HL-60/S4 treated with phorbol 12-myristate 13-acetate at 8.2 ng/mL for 4 days and 3 days (cell line): Measurements from ENCODE around the gene SLC39A11.

Source experiments
- in situ Hi-C: fragments of 300-500 bp; cut with MboI; formaldehyde crosslinking; loops from 2 replicates; pipeline ENCODE4 v1.15.0; 2022; ENCODE audit warnings: low sequenced_read_pairs

Gene SLC39A11

DNA sequence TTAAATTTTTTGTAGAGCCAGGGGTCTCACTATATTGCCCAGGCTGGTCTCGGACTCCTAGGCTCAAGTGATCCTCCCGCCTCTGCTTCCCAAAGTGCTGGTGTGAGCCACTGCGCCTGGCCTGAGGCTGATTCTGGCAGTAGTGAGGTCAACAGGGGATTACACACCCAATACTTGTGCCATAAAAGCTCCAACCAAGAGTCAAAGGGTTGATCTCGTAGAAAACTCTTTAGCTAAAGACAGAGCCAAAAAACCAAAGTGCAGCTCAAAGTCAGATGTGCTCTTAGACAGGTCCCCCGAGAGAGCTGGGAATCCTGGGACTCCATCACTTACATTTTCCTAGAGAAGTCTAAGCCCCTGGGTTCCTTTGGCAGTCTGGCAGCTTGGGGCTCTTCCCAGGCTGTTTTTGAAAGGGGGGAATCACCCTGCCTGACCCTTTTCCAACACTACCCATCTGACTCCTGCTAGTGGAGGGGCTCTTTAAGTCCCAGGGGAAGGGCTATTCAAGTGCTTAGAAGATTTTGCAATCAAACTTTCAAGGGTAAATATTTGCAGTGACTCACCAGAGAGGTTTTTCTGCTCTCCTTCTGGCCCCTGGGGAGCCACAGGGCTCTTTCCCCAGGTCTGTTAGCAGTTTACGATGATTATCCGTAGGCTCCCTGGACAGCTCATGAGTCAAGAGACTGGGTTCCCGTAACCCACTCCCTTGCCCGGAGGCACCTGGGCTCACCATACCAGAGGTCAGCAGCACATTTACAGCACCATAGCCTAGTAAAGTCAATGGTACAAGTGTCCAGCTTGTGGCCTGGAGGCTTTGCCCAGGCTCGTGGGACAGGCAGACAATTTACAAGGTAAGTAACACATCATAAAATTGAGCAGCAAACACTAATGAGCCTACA lies 408.7 kb downstream of the SLC39A11 start:
- in situ Hi-C loops: no loop called here

- in situ Hi-C loops: no loop called here
These were observed 409.9 kb downstream of the SLC39A11 start for GRCh38 chr17:72682605-72683004.

GRCh38 chr17:72681844-72682243 lies 410.6 kb downstream of the SLC39A11 start:
- in situ Hi-C loops: no loop called here

GRCh38 chr17:72677714-72678390 lies 414.6 kb downstream of the SLC39A11 start:
- in situ Hi-C loops: no loop called here

DNA sequence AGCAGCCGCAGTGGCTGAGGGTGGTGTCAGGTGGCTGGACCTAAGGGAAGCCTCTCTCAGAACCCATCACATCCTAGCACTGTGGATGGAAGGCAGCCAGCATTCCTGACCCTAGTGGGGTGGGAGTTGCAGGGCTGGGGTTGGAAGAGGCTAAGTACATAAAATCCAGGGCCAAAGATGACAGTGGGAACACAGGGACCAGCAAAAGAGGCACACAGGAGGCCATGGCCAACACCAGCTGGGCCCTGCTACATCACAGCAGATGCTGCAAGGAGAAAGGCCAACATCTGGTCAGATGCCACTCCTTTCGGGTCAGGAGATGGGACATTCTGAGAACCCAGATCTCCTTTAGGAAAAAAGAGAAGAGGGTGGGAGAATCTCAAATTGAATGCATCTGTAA lies 415.4 kb downstream of the SLC39A11 start:
- in situ Hi-C loops: no loop called here

DNA sequence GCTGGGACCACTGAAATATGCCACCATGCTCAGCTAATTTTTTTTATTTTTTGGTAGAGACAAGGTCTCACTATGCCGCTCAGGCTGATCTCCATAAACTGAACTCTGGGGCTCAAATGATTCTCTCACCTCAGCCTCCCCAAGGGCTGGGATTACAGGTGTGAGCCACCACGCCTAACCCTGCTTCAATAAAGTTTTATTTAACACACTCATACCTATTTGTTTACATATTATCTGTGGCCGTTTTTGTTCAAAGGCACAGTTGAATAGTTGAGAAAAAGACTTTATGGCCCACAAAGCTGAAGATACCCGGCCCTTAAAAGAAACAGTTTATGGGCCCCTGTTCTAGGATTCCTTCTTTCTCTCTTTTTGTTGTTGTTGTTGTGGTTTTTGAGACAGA lies 419.8 kb downstream of the SLC39A11 start:
- in situ Hi-C loops: no loop called here

DNA sequence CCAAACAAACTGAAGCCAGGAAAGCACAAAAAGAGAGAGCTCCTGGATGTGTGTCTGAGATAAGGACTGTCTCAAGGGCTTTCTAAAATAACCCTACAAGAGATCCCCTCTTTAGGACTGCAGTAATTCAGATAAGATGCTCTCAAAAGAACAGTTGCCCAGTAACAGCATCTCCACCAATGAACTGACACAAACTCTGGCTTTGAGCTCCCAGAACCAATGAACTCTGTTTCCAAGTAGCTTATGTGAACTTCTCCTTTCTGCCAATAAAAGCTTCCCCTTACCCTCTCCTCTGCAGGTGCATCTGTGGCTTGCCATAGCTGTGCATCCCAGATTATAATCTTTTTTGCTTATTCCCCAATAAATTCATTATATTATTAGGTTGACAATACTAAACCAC lies 421.5 kb downstream of the SLC39A11 start:
- in situ Hi-C loops: no loop called here

DNA sequence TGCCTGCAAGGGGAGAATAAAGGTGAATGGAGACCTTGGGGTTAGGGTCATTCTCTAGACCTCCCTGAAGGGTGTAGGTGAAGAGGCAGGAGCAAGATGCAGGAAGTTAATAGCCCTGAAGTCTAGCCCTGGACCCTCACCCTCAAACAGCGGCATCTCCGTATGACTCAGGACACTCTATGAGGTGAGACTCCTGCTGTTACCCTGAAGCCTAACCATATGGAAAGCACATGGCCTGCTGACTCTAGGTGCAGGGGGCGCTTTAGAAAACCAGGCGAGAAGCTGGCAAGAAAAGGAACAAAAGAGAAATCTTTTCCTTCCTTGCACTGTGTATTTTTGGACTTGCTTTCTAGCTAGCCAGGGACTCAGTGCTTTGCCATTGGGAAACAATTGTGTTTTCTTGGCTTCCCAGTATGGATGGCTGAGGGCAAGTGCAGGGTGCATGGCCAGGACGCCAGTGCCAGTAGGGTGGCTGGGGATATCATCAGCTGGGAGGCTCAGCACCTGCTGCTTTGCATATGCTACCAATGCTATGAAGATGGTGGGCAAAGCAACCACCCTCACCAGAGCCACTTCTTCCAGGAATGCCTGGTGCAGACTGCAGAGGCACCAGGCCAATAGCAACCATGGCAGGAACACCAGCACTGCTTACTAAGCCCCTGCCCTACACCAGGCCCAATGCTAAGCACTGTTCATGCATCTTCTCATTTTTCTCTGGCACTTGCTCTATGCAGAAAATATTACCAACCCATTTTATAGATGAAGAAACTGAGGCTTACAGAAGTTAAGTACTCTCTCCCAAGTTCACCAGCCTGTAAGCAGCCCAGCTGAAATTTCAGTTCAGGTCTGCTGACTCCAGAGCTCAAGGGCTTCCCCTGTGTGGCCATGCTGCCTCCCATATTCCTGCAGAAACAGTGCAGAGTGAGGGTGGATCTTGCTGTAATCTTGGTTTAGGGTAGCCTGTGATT lies 425.1 kb downstream of the SLC39A11 start:
- in situ Hi-C loops: no loop called here

- in situ Hi-C loops: no loop called here
These were observed 426.3 kb downstream of the SLC39A11 start for GRCh38 chr17:72665852-72666851.

DNA sequence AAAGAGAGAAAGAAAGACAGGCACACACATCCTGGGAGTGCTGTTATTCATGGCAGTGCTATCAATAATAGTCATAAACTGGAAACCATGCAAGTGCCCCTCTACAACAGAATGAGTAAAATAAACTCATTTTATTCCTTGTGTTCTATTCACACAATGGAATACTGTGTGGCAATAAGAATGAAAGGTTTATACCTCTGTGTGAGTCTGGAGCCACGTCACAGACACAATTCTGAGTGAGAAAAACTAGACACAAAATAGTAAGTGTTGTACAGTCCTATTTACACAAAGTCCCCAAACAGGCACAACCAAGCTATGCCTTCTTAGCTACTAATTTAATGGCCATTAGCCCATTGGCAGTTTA lies 429.7 kb downstream of the SLC39A11 start:
- in situ Hi-C loops: no loop called here

- in situ Hi-C loops: no loop called here
These were observed 430.3 kb downstream of the SLC39A11 start for GRCh38 chr17:72661945-72662826.

GRCh38 chr17:72661116-72661944 lies 431.2 kb downstream of the SLC39A11 start:
- in situ Hi-C loops: no loop called here

DNA sequence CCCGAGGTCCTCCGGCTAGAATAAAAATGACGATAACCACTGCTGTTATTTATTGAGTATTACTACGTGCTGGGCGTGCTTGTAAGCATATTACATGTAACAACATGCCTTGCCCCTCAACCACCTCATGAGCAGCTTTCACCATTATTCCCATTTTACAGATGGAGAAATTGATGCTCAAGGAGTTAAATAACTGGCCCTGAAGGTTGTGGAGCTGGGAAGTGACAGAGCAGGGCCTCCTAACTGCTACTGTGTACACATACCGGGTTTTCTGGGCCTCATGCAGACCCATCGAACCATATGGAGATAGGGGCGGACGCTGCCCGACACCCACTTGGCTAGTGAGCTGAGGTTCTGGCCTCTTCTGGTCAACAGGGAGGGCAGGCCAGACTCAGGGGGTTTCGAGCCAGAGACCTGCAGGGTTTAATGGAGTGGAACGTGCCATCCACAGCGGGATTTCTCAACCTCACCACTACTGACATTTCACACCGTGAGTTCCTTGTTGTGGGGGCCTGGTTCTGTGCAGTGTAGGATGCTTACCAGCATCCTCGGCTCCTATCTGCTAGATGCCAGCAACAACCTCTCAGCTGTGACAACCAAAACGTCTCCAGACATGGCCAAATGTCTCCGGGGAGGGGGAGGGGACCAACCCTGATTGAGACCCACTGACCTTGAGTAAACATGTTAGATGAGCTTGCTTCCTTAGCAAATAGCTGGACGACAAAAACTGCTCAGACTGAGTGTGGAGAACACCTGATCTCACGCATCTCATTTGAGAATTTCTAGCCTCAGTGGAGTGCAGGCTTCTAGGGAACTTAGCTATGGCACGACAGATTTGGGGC lies 432.0 kb downstream of the SLC39A11 start:
- in situ Hi-C loops: no loop called here

- in situ Hi-C loops: no loop called here
These were observed 432.7 kb downstream of the SLC39A11 start for GRCh38 chr17:72659811-72660210.

- in situ Hi-C loops: no loop called here
These were observed 433.8 kb downstream of the SLC39A11 start for GRCh38 chr17:72658675-72659074.

GRCh38 chr17:72657467-72658317 lies 434.8 kb downstream of the SLC39A11 start:
- in situ Hi-C loops: no loop called here
